MM.1S (cell line): ENCODE measurements around the gene PLEKHD1.

ENCODE experiments used
- DNase-seq: peaks from one replicate; pipeline ENCODE4 v3.0.0-alpha.2; 2015
- H2AFZ ChIP-seq: fragments of 300-600 bp; sonication (generic); 2 replicates; pipeline ENCODE4 v1.6.0; 2016; ENCODE audit warnings: antibody characterized with exemption, low read length
- H3F3A ChIP-seq: fragments of 300-600 bp; sonication (generic); 2 replicates; pipeline ENCODE4 v1.6.1; 2016; ENCODE audit warnings: mild to moderate bottlenecking, antibody characterized with exemption, low read length, moderate library complexity, mixed read lengths; ENCODE audit not compliant: insufficient read depth
- H3K27ac ChIP-seq: fragments of 300-600 bp; sonication (generic); 2 replicates; pipeline ENCODE4 v1.5.1; 2016; ENCODE audit warnings: mild to moderate bottlenecking, low read length
- H3K27me3 ChIP-seq: fragments of 300-600 bp; sonication (generic); replicated peaks from 2 replicates; pipeline ENCODE4 v1.6.0; 2016; ENCODE audit warnings: low read length; ENCODE audit not compliant: insufficient read depth
- H3K36me3 ChIP-seq: fragments of 300-600 bp; sonication (generic); replicated peaks from 2 replicates; pipeline ENCODE4 v1.6.1; 2016; ENCODE audit warnings: mild to moderate bottlenecking, low read length, mixed read lengths; ENCODE audit not compliant: insufficient read depth
- H3K4me1 ChIP-seq: fragments of 300-600 bp; sonication (generic); 2 replicates; pipeline ENCODE4 v1.6.1; 2016; ENCODE audit warnings: low read length, mixed read lengths
- H3K4me2 ChIP-seq: fragments of 300-600 bp; sonication (generic); 2 replicates; pipeline ENCODE4 v1.6.0; 2016; ENCODE audit warnings: low read depth, low read length
- H3K4me3 ChIP-seq: fragments of 300-600 bp; sonication (generic); 2 replicates; pipeline ENCODE4 v1.5.1; 2016; ENCODE audit warnings: low read length, mixed read lengths
- H3K79me2 ChIP-seq: fragments of 300-600 bp; sonication (generic); 2 replicates; pipeline ENCODE4 v1.6.1; 2016; ENCODE audit warnings: mixed run types, low read length, mixed read lengths
- H3K9ac ChIP-seq: fragments of 300-600 bp; sonication (generic); 2 replicates; pipeline ENCODE4 v1.6.1; 2016; ENCODE audit warnings: low read length, mixed read lengths
- H3K9me2 ChIP-seq: fragments of 300-600 bp; sonication (generic); replicated peaks from 2 replicates; pipeline ENCODE4 v1.6.1; 2016; ENCODE audit warnings: mild to moderate bottlenecking, low read length, mixed read lengths; ENCODE audit not compliant: insufficient read depth
- H3K9me3 ChIP-seq: fragments of 300-600 bp; sonication (generic); replicated peaks from 2 replicates; pipeline ENCODE4 v1.6.1; 2016; ENCODE audit warnings: mild to moderate bottlenecking, low read length, mixed read lengths; ENCODE audit not compliant: insufficient read depth
- H4K20me1 ChIP-seq: fragments of 300-600 bp; sonication (generic); 2 replicates; pipeline ENCODE4 v1.6.1; 2016; ENCODE audit warnings: mild to moderate bottlenecking, low read length, moderate library complexity, mixed read lengths; ENCODE audit not compliant: insufficient read depth
- CTCF ChIP-seq: fragments of 300-600 bp; sonication (generic); IDR thresholded peaks from 2 replicates; pipeline ENCODE4 v1.5.1; 2016; ENCODE audit warnings: antibody characterized with exemption, low read length, mixed read lengths
- EZH2 ChIP-seq: fragments of 300-600 bp; sonication (generic); optimal IDR thresholded peaks from 2 replicates; pipeline ENCODE3; 2017; ENCODE audit warnings: low read depth, mild to moderate bottlenecking, antibody characterized with exemption, low read length, mixed read lengths
- EZH2phosphoT487 ChIP-seq: fragments of 300-600 bp; sonication (generic); IDR thresholded peaks from 2 replicates; pipeline ENCODE4 v1.6.1; 2018; ENCODE audit warnings: antibody characterized with exemption, low read length

PLEKHD1 gene

GRCh38 chr14:69459122-69459521, 25.4 kb upstream of the PLEKHD1 start:
- no peak overlapping the region for H3K9ac ChIP-seq
- no peaks in the 10 kb centered on the region for H3K9me2 ChIP-seq
- H2AFZ ChIP-seq: no peak overlapping the region
- no peak overlapping the region for H3K4me3 ChIP-seq
- H3K4me1 ChIP-seq: no peaks in the 10 kb centered on the region
- no peaks in the 10 kb centered on the region for H3K79me2 ChIP-seq
- TF ChIP-seq EZH2phosphoT487: no peak
- no peak overlapping the region for H3K27ac ChIP-seq
- H3K36me3 ChIP-seq: no peaks in the 10 kb centered on the region
- no peaks in the 10 kb centered on the region for H3F3A ChIP-seq
- H3K4me2 ChIP-seq: no peak overlapping the region
- no peaks in the 10 kb centered on the region for H3K9me3 ChIP-seq
- DNase-seq: no peak
- no peaks in the 10 kb centered on the region for H4K20me1 ChIP-seq
- no peaks in the 10 kb centered on the region for H3K27me3 ChIP-seq

DNA sequence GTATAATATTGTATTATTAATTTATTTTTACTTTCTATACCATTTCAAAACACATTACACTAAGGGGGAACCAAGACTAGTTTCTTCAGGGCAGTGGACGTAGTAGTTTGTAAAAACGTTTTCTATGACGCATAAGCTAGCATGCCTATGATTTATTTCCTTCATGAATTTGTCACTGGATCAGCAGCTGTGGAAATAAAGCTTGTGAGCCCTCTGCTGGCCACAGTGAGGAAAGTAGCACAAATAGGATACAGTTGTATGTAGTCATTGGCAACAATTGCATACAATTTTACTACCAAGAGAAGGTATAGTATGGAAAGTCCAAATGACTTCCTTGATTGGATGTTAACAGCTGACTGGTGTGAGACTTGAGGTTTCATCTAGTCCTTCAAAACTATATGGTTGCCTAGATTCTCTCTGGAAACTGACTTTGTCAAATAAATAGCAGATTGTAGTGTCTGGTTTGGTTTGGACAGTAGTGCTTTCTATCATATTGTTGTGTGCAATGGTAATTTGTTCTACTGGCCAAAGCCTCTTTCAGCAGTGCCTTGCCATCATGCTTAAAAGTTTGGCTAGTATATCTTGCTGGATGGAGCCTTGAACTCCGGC, 24.3 kb upstream of the PLEKHD1 start:
- TF ChIP-seq EZH2phosphoT487 (no peak), CTCF (peak; percentile 57)
- H4K20me1 ChIP-seq: no peaks in the 10 kb centered on the region
- no peak overlapping the region for H3K4me3 ChIP-seq
- H3K79me2 ChIP-seq: no peaks in the 10 kb centered on the region
- H3F3A ChIP-seq: no peaks in the 10 kb centered on the region
- H3K9me2 ChIP-seq: no peaks in the 10 kb centered on the region
- no peak overlapping the region for H3K27ac ChIP-seq
- DNase-seq: peak; percentile 33
- H3K9me3 ChIP-seq: no peaks in the 10 kb centered on the region
- H3K9ac ChIP-seq: no peak overlapping the region
- H3K4me1 ChIP-seq: no peaks in the 10 kb centered on the region
- no peak overlapping the region for H2AFZ ChIP-seq
- H3K27me3 ChIP-seq: no peaks in the 10 kb centered on the region
- H3K4me2 ChIP-seq: no peak overlapping the region
- no peaks in the 10 kb centered on the region for H3K36me3 ChIP-seq

- H4K20me1 ChIP-seq: no peaks in the 10 kb centered on the region
- H3K9me2 ChIP-seq: no peaks in the 10 kb centered on the region
- no peak for TF ChIP-seq CTCF
- no peak overlapping the region for H2AFZ ChIP-seq
- H3K4me3 ChIP-seq: no peak overlapping the region
- H3K79me2 ChIP-seq: no peaks in the 10 kb centered on the region
- H3K9ac ChIP-seq: no peak overlapping the region
- DNase-seq: no peak
- H3K36me3 ChIP-seq: no peaks in the 10 kb centered on the region
- no peaks in the 10 kb centered on the region for H3K9me3 ChIP-seq
- H3K27ac ChIP-seq: no peak overlapping the region
- no peaks in the 10 kb centered on the region for H3K27me3 ChIP-seq
- no peaks in the 10 kb centered on the region for H3K4me1 ChIP-seq
- H3K4me2 ChIP-seq: no peak overlapping the region
- no peaks in the 10 kb centered on the region for H3F3A ChIP-seq
Observed at GRCh38 chr14:69464379-69464778, 20.1 kb upstream of the PLEKHD1 start.

GRCh38 chr14:69464829-69465228, 19.7 kb upstream of the PLEKHD1 start:
- no peaks in the 10 kb centered on the region for H3K36me3 ChIP-seq

More at GRCh38 chr14:69464829-69465228, 19.7 kb upstream of the PLEKHD1 start:
- no peak for DNase-seq
- H3K9me3 ChIP-seq: no peaks in the 10 kb centered on the region
- H3K4me2 ChIP-seq: no peak overlapping the region
- no peak overlapping the region for H3K27ac ChIP-seq
- TF ChIP-seq CTCF (no peak), EZH2 (no peak), EZH2phosphoT487 (no peak)
- H3K27me3 ChIP-seq: no peaks in the 10 kb centered on the region
- H3K4me1 ChIP-seq: no peaks in the 10 kb centered on the region
- H3K4me3 ChIP-seq: no peak overlapping the region
- H3K79me2 ChIP-seq: no peaks in the 10 kb centered on the region
- no peaks in the 10 kb centered on the region for H3F3A ChIP-seq
- H2AFZ ChIP-seq: no peak overlapping the region
- no peaks in the 10 kb centered on the region for H4K20me1 ChIP-seq
- no peak overlapping the region for H3K9ac ChIP-seq
- no peaks in the 10 kb centered on the region for H3K9me2 ChIP-seq
